ENCODE measurements around the gene SHROOM1. TPM values are rescaled to one million over a fixed set of nuclear protein-coding genes. Genes with fewer than 3 reads are reported as not detected.

The SHROOM1 gene
- total and polyA plus RNA-seq, 9 of the 15 experiments (the other 6 are each of a cell fraction or from before 2014, with no cell fraction given) = 0.44 to 26.5 (median 11.9) TPM

DNA sequence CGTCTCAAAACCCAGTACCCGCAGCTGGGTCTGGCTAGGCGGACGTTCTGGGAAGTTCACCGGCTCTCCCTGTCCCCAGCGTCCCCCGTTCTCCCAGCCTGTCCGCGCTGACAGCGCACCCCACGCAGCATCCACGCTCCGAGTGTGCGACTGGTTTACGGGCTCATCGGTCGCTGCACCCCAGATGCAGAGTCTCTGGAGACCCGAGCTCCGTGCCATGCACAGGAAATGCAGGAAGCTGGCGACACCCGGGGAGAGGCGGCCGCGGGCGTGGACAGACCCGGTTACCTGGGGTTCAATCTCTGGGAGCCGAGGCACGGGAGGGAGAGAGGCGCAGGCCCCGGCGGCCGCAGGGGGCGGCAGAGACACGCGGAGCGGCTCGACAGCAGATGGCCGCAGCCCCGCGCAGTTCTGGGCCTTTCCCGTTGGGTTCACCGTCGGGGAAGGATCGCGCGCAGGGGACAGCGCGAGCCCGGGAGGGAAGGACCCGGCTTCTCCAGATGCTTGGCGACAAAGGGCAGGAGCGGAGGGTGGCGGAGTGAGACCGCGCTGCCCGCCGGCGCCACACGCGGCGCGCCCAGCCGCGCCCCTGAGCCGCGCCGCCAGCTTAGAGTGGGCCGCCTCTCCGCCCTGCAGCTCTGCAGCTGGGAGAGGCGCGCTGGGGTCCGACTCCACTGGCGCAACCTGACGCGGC lies 558 bp downstream of the SHROOM1 start:
- DNase-seq (ENCODE audit: extremely low read depth in 1 of 4, low spot score in 3 of 4) (peak; percentile 79 to 89 (median 85)), ATAC-seq (peak; percentile 89), FAIRE-seq (peak; percentile 49)
- CTCF ChIA-PET (ENCODE audit: low intra/inter-chr PET ratio) = interaction anchor here (0.7 to 2.1 kb wide), 4 partner anchors 36 to 418 kb away, joined by 3 to 13 read pairs (median 4); partner anchors contain the start of genes GDF9 and UQCRQ
- H3K36me3 ChIP-seq (ENCODE audit: control insufficient read depth, insufficient read depth, low read length) = peaks cover 29% of the 10 kb centered on the region; the same call in 1 of the 3 replicates
- no peaks in the 10 kb centered on the region for H3K27me3 ChIP-seq (ENCODE audit: control insufficient read depth in 2 of 2, insufficient read depth in 2 of 2, low read length in 2 of 2)
- H3K9me1 ChIP-seq (ENCODE audit: control insufficient read depth, insufficient read depth, low read length) = no peaks in the 10 kb centered on the region
- WGBS (ENCODE audit: insufficient coverage, low coverage, missing lambda C conversion rate) = 2% methylated on average over 44 of the region's 75 CpGs
- no TSS peak for BruUV-seq (replicated peaks)
- peak overlapping the region; percentile 74 for H3K4me3 ChIP-seq
- intact Hi-C loops (cut with micrococcal nuclease) = loop anchor here (1.0 kb wide), 2 partner anchors 36 to 53 kb away; partner anchors contain the start of genes GDF9 and UQCRQ
- H4K20me1 ChIP-seq (replicated peaks; ENCODE audit: control insufficient read depth, insufficient read depth, low read length) = no peaks in the 10 kb centered on the region
- POLR2A ChIA-PET = interaction anchor here (0.5 to 3.9 kb wide), 13 partner anchors 9 to 200 kb away, joined by 3 to 22 read pairs (median 3); partner anchors contain the start of genes GDF9 and UQCRQ
- H3K4me1 ChIP-seq (replicated peaks in 1 of 2; ENCODE audit: control insufficient read depth in 2 of 2, insufficient read depth in 2 of 2, low read length in 2 of 2) = peaks cover 18 to 29% of the 10 kb centered on the region in 2 experiments; a peak in 4 of 5 replicates
- peak overlapping the region; percentile 92 to 100 for H3K9ac ChIP-seq (ENCODE audit: insufficient read depth in 1 of 2, low read depth in 2 of 2, low read length in 2 of 2)
- peak overlapping the region; percentile 92 for H3K27ac ChIP-seq (ENCODE audit: extremely low read depth, low read depth, low read length)
- H3K4me2 ChIP-seq (ENCODE audit: insufficient read depth, low read length) = peak overlapping the region; percentile 89
- H2AFZ ChIP-seq (ENCODE audit: low read depth, low read length) = peak overlapping the region; percentile 97
- H3K79me2 ChIP-seq (ENCODE audit: control insufficient read depth, insufficient read depth, low read length) = peaks cover 23% of the 10 kb centered on the region
- no peaks in the 10 kb centered on the region for H3K9me3 ChIP-seq (replicated peaks; ENCODE audit: control insufficient read depth, insufficient read depth, low read depth, low read length)
- in situ Hi-C loops (cut with MboI) = loop anchor here (5.0 kb wide), 1 partner anchor 73 kb away; no protein-coding TSS in a partner anchor
- TF ChIP-seq BCOR (IDR thresholded peaks at IDR 0.05) (0 out of 2 replicates have a peak, but pooled peaks have one; percentile 56), ZBED1 (IDR thresholded peaks at IDR 0.05) (no peak; the same call in 1 of the 2 replicates), EP400 (IDR thresholded peaks at IDR 0.05) (peak; percentile 64; the same call in 1 of the 2 replicates), ZNF408 (CRISPR knock-in tag; IDR thresholded peaks at IDR 0.05; ENCODE audit: low read depth) (no peak), ZNF224 (CRISPR knock-in tag; IDR thresholded peaks at IDR 0.05) (peak; percentile 61; the same call in 1 of the 2 replicates), ZNF436 (CRISPR knock-in tag; IDR thresholded peaks at IDR 0.05) (no peak), TEAD4 (IDR thresholded peaks at IDR 0.05; ENCODE audit: low read length) (no peak), TEAD4 (CRISPR knock-in tag; IDR thresholded peaks at IDR 0.05; ENCODE audit: borderline replicate concordance) (0 out of 2 replicates have a peak, but pooled peaks have one; percentile 59), MXI1 (IDR thresholded peaks at IDR 0.05; ENCODE audit: low read depth, low read length) (no peak), NCOA2 (IDR thresholded peaks at IDR 0.05; ENCODE audit: partially characterized antibody in 2 of 2) (no peak), IRF2 (CRISPR knock-in tag; IDR thresholded peaks at IDR 0.05) (0 out of 2 replicates have a peak, but pooled peaks have one; percentile 28), MCM2 (IDR thresholded peaks at IDR 0.05; ENCODE audit: low read depth) (no peak), HDAC6 (IDR thresholded peaks at IDR 0.05; ENCODE audit: low read depth, low read length) (0 out of 2 replicates have a peak, but pooled peaks have one; percentile 41), KLF13 (tag; IDR thresholded peaks at IDR 0.05; ENCODE audit: borderline replicate concordance, low read depth) (no peak), PCBP1 (IDR thresholded peaks at IDR 0.05; ENCODE audit: low read depth, low read length, poor library complexity, severe bottlenecking) (no peak), RB1 (IDR thresholded peaks at IDR 0.05; ENCODE audit: low read depth) (peak; percentile 88), KLF16 (IDR thresholded peaks at IDR 0.05) (peak; percentile 54), BACH1 (tag; IDR thresholded peaks at IDR 0.05) (no peak), MTA1 (IDR thresholded peaks at IDR 0.05; ENCODE audit: borderline replicate concordance) (peak; percentile 15; the same call in 1 of the 2 replicates)
- TF ChIP-seq, protein P1, sequence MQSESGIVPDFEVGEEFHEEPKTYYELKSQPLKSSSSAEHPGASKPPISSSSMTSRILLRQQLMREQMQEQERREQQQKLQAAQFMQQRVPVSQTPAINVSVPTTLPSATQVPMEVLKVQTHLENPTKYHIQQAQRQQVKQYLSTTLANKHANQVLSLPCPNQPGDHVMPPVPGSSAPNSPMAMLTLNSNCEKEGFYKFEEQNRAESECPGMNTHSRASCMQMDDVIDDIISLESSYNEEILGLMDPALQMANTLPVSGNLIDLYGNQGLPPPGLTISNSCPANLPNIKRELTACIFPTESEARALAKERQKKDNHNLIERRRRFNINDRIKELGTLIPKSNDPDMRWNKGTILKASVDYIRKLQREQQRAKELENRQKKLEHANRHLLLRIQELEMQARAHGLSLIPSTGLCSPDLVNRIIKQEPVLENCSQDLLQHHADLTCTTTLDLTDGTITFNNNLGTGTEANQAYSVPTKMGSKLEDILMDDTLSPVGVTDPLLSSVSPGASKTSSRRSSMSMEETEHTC (IDR thresholded peaks at IDR 0.05) = 0 out of 2 replicates have a peak, but pooled peaks have one; percentile 2

Measured in K562 (cell line).